H1 (cell line): ENCODE measurements around the gene PXDN. TPM values are rescaled to one million over a fixed set of nuclear protein-coding genes. Genes with fewer than 3 reads are reported as not detected.

ENCODE experiments used
- CEBPB ChIP-seq: IDR thresholded peaks from 2 replicates; pipeline ENCODE4 v1.6.1; 2012; ENCODE audit warnings: low read depth, low read length
- EP300 ChIP-seq, 2 experiments: IDR thresholded peaks; 1 replicate in 1 of 2; 2 replicates in 1 of 2; pipeline ENCODE4 v1.6.1; 2011 to 2012; ENCODE audit warnings: low read depth in 2 of 2, low read length in 2 of 2, mild to moderate bottlenecking in 2 of 2, borderline replicate concordance in 1 of 2, inconsistent platforms in 1 of 2, moderate library complexity in 1 of 2
- EZH2 ChIP-seq: fragments of 200-600 bp; sonication (generic); IDR thresholded peaks from 2 replicates; pipeline ENCODE4 v1.7.1; 2012; ENCODE audit warnings: low read depth, mild to moderate bottlenecking, moderate library complexity, low read length, inconsistent platforms; ENCODE audit not compliant: severe bottlenecking
- NRF1 ChIP-seq: IDR thresholded peaks from 2 replicates; pipeline ENCODE4 v1.6.1; 2011; ENCODE audit warnings: mild to moderate bottlenecking, low read depth, low read length, improper control_type of control experiment
- polyA plus RNA-seq, 7 experiments: library from polyadenylated mRNA; depleted of rRNA in 3 of 7; stranded (reverse) in 5 of 7; unstranded in 2 of 7; fragments of >200 nt in 5 of 7; fragments of 200-250 nt in 2 of 7; gene quantifications; 1 replicate in 5 of 7; 2 replicates in 1 of 7; 4 replicates in 1 of 7; pipeline versions ENCODE4 v1.2.1 to v1.2.3, GENCODE V29; 2011 to 2013; ENCODE audit warnings: missing spikeins in 2 of 7, mixed read lengths in 2 of 7
- total RNA-seq: library from RNA; stranded (reverse); fragmentation: NEBNext Ultra II Directional; extraction: Animal tissue kit (Norgen Biotek cat#: 25700); gene quantifications from 2 replicates; pipeline ENCODE4 v1.2.1, GENCODE V29; 2021

The PXDN gene
- total and polyA plus RNA-seq, 2 of the 8 experiments (the other 6 are each of a cell fraction or from before 2014, with no cell fraction given): 104 to 141 TPM

DNA sequence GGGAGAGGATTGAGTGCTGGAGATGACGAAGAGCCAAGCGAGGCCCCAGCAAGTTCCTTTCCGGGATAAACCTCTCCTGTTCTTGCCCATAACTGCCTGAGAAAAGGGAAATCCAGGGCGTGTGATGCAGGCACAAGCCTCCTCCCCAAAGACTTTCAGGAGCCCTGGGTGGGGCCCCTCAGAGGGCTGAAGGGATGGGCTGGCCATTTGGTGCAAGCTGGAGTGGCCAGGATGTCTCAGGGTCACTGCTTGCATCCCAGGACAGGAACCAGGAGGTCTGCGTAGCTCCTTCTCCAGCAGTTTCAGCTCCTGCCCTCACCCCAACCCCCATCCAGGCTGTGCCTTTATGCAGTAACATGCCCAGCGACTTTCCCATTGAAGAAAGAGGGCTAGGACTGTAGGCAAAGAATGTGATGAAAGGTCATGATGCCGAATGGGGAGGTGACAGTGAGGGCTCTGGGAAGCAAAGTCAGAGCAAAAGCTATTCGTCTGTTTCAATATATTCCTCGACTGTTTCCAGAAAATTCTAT lies 80.2 kb downstream of the PXDN start (continued):
- no peak for TF ChIP-seq EP300 (IDR thresholded peaks at IDR 0.05; ENCODE audit: borderline replicate concordance in 1 of 2, low read depth in 2 of 2, low read length in 2 of 2)
- TF ChIP-seq CEBPB: no peak
- TF ChIP-seq NRF1: no peak
- TF ChIP-seq EZH2: no peak
- TF ChIP-seq, all 59 proteins: peak for 0
